WI38 (cell line): ENCODE data around the gene ACSS1.

Experiments
- H3K4me3 ChIP-seq: 2 replicates; pipeline ENCODE4 v1.5.1; 2011; ENCODE audit warnings: low read depth, mild to moderate bottlenecking, control low read depth, low read length
- CTCF ChIP-seq: IDR thresholded peaks from 2 replicates; pipeline ENCODE4 v1.5.1; 2012; ENCODE audit warnings: low read depth, mild to moderate bottlenecking, control low read depth, low read length

Gene ACSS1

GRCh38 chr20:25053255-25054031 lies 4.5 kb downstream of the ACSS1 start:
- no peak for TF ChIP-seq CTCF
- no peak overlapping the region for H3K4me3 ChIP-seq

- TF ChIP-seq CTCF: no peak
- H3K4me3 ChIP-seq: no peak overlapping the region
Measured at GRCh38 chr20:25052255-25053194, 5.4 kb downstream of the ACSS1 start.

- no peak for TF ChIP-seq CTCF
- no peak overlapping the region for H3K4me3 ChIP-seq
Measured at GRCh38 chr20:25051386-25052155, 6.4 kb downstream of the ACSS1 start.

GRCh38 chr20:25050501-25051350 lies 7.2 kb downstream of the ACSS1 start:
- TF ChIP-seq CTCF: no peak
- H3K4me3 ChIP-seq: no peak overlapping the region

- H3K4me3 ChIP-seq: no peak overlapping the region
- no peak for TF ChIP-seq CTCF
Measured at GRCh38 chr20:25050082-25050481, 7.9 kb downstream of the ACSS1 start.

- no peak for TF ChIP-seq CTCF
- no peak overlapping the region for H3K4me3 ChIP-seq
Measured at GRCh38 chr20:25049261-25050060, 8.5 kb downstream of the ACSS1 start.
